ENCODE measurements around the gene HOXA7.

Gene HOXA7

DNA sequence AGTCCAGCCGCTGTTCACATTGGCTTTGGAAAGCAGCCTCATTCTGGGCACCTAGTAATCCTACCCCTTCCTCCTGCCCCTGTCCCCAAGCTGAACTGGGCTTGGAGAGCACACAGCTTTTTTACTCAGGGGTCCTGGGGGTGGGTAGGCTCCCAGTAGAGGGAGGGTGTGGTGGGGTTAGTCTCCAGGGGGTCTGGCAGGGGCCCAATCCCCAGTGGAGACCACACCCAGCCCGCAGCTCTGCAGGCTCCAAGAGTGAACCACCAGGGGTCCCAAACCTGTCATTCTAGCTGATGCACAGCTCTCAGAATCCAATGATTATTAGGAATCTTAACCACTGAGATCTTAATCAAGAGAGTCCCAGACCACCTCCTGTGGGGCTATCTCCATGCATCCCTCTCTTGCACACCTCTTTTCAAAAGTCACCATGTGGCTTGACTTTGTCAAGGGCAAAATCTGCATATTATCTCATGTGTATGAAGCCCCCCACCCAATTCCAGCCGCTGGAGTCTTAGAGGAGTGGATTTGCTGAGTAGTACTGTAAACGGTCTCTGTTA, 25.9 kb upstream of the HOXA7 start:
- DNase-seq (ENCODE audit: low read depth) = no peak

DNA sequence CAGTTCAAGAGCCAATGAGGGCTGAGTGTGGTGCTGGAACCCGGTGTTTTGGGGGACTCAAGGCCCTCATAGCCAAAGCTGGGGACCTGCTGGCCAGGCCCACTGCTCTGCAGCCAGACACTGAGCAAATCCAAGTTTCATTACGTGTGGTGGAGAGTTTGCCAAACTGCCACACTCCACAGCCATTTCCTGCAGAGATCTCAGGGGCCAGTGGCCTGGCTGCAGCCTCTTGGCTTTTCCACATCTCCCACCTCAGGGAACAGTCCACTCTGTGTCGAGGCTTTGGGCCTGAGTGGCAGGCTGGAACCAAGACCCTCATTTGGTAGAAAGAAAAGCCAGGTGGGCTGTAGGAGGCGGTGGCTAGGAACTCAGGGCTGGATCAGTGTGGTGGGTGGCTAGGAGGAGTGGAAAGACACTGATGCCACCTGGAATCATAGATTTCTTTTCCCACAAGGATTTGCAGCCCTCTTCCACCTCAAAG, 25.4 kb upstream of the HOXA7 start:
- DNase-seq (ENCODE audit: low read depth) = no peak

DNA sequence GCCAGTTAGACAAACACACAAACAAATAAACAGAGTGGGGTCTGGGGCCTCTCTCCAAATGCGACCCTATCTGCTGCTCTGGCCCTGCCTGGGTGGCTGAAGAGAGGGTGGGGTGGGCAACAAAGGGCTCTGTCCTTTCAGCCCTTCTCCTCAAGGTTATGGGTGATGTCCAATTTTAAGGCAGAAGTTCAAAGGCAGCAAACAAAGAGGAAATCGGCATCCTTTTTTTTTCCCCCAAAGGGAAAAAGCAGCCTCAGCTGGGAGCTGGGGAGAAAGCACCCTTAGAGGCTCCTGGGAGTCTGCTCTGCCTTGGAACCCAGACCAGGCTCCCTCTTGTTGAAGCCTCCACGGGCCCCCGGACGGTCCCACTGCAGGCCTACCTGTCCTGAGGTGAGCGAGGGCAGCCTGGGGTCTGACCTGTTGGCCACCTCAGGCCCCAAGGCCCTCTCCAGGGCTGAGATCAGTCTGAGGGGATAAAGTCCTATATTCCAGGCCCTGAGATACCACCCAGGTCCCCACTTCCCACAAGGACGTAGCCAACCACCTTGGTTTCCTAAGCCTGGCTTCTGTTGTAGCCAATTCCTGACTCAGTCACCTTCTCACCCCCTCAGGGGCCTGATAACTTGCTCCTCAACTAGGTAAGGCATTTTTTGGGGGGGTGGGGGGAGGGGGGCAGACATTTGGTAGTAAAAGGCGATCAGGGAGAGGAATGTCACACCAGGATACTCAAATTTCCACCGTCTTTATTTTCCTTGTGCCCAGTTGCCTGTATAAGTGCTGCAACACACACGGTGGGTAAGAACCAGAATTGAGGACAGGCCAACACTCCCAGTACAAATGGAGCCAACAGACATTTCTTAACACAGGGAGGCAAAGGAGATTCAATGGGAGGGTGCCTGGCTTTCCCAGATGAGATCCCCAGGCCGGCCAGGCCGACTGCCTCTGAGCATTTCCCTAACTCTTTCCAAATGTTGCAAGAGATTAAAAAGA, 24.3 kb upstream of the HOXA7 start:
- DNase-seq (ENCODE audit: low read depth) = no peak

DNA sequence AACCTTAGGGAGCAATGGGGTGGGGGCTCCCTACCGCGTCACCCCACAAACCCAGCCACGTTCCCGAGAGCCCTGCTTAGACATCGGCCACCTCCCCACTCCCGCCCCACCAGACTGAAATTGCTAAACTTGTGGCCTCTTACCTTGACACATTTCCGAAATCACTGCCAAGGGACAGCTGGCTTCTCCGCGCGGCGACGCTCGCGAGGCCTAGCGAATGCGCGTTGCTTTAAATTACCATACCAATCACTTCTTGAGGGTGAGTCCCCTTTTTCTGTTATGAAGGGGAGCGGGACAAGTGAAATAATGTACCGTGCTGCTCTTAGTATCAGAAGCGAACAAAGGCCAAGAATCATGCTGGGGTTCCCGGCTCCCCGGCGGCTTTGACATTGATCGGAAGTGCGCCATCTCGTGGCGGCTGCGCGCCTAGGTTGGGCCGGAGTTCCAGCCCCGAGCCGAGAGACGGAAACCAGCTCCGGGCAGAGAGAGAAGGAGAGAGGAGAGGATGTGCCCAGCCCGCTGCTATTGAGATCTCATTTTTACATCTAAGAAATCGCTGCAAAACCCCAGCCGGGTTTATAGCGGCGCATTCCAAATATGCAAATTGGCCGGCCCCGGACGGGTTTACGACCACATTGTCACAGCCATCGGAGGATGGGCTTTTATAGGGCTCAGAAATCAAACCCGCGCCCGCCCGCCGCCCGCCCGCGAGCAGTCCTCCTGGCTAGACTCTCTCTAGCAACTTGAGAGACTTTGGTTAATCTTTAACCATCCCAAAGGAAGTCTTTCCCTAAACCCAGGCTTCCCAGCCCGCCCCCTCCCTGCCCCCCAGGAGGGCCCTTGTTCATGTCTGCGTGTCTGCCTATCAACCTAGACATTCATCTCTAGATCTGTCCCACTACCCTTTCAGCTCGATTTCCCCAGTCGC, 23.3 kb upstream of the HOXA7 start:
- DNase-seq (ENCODE audit: low read depth) = no peak

DNA sequence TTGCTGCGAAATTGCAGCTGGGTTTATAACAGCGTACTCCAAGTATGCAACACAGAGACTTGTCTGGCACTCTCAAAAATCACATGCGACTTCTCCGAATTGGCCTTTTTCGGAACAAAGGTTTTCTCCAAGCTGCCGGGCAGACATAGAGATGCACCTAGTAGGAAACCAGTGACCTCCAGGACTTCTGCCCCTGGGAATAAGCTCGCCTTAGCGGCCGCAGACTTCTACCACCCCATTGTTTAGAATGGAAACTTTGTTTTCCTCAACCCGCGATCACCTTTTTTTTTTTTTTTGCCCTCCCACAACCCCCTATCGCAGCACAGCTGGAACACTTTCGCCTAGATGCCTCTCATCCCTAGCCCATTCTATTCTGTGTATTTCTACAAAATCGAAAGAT, 22.6 kb upstream of the HOXA7 start:
- no peak for DNase-seq (ENCODE audit: low read depth)

DNA sequence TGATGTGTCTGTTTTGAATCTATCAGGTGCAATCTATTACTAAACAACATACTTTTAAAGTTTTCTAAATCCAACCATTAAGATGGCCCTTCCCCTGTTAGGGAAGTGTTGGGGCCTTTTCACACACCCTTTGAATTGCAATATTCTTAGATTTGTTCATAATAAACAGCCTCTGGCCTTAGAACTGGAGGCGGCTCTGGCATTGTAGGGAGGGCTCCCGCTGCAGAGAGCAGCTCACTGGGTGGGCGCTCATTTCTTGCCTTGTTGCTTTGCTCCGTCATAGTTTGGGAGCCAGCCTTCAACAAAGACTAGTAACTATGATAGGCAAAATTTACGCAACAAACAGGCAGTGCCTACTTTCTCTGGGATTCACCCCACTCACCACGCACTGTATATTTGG, 21.9 kb upstream of the HOXA7 start:
- DNase-seq (ENCODE audit: low read depth) = no peak

DNA sequence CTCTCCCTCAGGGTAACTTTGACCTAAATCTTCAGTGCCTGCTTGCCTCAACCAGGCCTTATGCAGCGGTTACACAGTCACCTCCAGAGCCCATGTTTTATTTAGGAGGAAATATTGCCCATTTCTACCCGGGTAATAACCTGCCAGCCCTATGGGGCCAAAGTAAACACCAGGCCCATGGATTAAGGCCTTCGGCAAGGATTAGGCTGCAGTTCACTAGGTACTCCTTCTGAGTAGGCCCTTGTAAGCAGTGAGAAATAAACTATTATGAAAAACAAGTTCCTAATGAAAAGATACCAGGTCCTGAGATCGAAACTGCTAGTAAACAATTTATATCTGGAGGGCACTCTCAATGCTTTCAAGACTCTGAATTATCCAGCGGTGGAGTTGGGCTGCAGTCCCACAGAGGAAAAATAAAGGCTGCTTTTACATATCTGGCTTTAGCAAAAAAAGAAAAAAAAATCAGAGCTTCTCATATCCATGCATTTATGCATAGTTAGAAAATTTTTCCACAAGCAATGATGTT, 21.4 kb upstream of the HOXA7 start:
- no peak for DNase-seq (ENCODE audit: low read depth)

DNA sequence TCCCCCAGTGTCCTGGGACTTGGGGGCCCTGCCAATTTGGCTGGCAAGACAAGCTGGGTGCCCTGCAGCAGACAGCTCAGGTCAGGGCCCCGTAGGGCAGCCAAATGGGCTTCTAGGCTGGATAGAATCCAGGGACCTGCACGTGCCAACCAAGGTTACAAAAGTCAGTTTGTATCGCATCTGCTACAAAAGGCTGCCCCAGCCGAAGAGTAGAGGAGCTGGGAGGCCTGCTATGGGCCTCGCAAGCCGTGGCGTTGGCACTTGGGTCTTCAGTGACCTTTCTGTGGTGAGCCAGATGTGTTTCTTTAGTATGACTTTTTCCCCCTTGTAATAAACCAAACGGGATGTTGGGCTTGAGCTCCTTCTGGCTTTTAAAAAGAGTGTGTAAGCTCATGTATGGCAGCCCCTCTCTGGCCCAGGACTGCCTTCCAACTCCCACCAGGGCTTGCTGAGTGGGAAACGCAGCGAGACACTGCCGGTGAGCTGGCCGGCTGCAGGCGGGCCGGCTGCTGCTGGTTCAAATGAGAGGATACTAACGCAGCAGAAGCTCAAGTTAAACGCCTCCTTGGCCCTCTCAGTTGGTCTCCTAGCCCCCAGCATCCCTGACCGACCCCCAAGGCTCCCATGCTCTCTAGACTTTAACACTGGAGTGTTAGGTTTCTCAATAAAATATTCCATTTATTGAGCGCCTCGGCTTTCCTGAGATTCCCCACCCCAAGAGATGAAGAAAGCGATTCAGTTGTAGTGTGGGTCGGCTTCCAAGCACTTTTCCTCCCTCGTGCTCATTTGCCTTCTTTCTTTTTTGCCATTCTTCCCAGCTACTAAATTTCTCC, 20.7 kb upstream of the HOXA7 start:
- no peak for DNase-seq (ENCODE audit: low read depth)

DNA sequence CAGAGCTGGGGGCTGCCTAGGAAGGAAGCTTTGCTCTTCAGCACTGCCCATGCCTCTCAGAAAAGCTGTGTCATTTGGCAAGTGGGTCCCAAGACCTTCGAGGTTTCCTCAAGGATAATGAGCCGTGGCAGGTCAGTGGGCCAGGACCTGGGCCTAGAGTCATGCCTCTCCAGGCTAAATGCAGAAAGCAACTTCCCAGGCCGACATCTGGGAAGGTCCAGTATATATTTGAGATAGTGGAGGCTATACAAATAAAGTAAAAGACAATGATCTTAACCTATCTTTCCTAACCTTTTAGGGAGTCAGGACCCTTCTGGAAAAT, 20.0 kb upstream of the HOXA7 start:
- DNase-seq (ENCODE audit: low read depth) = no peak

DNA sequence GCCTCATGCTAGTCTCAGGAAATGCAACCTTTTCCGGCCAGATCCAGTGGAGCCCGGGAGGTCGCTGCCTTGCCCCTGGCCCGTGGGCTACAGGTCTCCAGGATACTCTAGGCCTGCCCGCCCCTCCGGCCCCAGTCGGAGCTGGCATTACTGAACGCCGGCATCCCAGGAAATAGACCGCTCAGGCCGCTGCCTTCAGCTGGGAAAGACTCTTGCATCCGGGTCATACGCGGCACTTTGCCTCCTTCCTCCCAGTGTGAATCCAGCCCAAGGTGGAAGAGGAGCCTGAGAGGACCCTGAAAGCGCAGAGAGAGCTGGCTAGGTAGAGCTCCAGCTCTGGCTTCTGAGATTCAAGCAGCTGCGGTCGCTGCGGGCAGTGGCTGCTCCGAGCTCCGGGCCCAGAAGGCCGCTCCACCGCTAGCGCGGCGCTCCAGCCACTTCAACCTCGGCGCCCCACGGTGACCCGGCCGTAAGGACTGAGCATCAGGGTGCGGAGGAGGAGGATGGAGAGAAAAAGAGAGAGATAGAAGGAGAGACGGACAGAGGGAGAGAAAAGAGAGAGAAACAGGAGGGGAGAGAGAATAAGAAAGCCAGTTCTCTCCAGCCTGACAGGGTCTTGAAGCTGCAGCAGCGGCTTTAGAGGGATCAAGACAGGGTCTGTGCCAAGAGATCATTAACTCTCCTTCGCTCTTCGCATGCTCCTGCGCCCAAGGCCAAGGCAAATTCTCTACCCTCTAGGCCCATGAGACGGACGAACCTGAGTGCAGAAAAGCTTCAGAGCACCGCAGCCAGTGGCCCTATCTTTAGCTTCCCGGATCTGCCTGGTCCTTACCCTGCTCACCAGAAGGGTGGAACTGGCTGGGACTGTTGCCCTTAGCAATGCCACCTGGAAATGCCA, 19.4 kb upstream of the HOXA7 start:
- DNase-seq (ENCODE audit: low read depth) = no peak

DNA sequence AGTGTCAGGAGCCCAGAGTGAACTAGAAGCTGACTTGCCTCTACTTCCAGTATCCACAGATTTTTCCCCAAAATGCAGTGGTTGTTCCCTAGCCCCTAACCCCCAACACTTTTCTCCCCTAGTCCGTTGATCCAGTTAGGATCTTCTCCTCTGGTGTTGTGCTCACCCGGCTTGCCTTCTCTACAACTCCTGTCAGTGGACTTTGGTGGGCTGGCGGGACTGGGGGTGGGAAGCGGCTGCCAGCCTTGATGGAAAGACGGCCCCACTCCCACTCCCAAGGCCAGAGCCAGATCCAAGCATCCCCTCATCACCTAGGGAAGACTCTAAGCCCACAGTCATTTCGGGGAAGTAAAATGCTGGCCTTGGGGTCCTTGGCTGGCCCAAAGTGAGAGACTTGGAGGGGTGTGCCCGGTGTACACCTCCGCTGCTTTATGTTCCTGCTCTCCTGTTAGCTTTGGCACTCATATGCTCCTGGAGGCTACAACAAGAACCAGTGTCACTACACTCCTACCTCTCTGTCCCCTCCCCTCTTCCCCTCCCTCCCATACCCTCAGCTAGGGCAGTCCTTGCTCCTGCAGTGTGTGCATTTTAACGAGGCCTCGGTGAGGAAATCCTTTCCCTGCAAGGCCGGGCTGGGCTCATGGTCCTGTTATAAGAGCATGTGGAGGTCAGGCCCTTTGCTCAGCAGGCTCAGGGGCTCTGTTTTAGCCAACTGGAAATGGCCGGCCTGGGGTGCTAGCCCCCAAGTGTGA, 18.6 kb upstream of the HOXA7 start:
- no peak for DNase-seq (ENCODE audit: low read depth)

DNA sequence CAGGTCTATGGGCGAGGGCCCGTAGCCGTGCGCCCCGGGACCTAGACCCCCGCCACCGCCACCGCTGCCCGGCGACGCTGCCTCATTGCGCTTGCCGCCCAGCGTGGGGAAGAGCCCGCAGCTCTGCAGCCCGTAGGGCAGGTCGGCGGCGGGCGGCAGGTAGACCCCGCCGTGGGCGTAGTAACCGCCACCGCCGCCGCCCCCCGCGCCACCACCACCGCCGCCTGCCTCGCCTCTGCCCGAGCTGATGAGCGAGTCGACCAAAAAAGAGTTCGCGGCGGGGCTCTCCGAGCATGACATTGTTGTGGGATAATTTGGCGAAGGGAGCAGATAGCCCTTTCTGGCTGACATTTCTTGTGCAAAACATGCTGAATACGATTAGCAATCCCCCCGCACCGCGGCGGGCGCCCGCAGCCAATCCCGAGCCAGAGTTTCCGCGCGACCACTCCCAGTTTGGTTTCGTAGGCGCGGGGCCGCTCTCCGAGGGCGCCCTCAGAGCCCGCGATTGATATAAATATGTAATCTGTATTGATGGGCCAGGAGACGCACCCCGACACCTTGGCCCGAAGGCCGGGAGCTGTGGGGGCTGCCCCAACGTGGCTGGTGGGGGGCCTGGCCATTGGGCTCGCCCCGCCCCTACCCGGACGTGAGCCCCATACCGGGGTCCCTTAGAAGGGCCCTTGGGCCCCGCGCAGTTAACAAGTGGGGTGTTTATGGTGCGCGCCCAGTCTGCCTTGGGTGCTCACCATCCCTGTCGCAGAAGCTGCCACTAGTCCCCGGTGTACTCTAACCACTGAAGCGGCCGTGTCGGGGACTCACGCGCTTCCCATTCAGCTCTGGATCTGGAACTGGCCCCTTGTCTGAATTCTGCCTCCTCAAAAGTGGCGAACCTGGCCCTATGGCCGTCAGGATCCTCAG, 17.7 kb upstream of the HOXA7 start, which contains the start of gene HOXA10:
Gene HOXA10 (minus strand): TSS at position 365 of the 918 bp plus-strand sequence. CDS start 14 bp downstream, at position 351.
- no peak for DNase-seq (ENCODE audit: low read depth)

DNA sequence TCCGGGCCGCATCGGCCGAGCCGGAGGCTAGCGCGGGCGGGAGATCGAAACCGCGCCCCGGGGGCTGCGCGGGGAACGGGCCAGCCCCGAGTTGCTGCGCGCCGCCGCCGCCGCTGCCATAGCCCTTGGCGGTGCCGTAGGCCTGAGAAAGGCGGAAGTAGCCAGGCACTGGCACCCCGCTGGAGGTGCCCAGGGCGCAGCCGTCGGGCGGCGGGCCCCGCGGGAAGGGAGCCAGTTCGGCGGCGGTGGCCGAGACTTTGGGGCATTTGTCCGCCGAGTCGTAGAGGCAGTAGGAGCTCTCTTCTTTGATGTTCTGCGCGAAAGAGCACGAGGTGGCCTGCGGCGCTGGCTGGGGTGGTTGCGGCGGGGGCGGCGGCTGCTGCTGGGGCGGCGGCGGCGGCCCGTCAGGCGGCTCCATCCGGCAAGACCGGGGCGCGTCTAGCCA, 17.1 kb upstream of the HOXA7 start:
- no peak for DNase-seq (ENCODE audit: low read depth)

DNA sequence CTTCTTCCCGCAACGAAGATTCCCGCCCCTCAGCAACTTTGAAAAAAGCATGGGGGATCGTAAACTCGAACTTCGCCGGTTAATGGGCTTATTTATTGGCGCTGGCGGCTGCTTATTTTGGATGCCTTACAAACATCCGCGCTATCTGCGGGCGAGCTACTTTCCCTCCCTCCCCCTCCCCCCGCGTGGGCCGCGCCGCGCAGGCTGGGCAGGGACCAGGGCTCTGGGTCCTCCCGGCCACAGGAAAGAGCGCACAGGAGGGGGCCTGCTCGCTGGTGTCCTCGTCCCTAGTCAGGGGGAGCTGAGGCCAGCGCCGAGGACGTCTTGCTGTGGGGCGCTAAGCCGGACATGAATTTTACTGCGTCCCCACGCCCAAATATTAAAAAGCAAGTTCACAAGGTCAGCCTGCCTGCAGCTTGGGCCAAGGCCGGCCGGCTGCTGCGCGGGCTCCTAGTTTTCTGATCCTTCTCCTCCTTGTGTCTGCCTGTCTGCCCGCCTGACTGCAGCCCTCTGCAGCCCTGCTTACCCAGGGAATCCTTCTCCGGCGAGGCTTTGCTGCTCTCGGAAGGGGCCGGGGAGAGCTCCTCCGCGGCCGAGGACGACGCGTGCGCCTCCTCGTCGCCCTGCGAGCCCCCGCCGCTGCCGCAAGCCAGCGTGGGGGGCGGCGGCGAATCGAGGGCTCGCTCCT, 16.5 kb upstream of the HOXA7 start:
- DNase-seq (ENCODE audit: low read depth) = no peak

DNA sequence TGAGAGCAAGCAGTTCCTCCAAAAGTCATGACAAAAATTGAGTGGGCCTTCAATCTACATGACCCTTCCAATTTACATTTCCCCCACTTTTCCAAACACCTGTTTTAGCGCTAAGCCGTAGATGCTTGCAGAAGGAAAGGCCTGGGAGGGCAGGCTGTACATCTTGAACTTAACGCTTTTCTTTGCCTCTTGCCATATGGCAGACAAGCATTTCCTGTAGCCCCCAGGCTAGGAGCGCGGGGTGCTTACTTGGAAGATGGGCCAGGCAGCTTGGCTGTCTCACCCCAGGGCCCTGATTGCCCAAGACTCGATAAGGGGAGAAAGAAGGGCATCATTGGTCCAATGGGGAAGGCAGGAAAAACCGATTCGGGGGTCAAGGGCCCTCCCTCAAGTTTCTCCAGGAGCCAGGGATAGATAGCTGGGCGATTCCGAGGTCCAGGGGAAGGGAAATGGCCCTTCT, 15.9 kb upstream of the HOXA7 start:
- no peak for DNase-seq (ENCODE audit: low read depth)

DNA sequence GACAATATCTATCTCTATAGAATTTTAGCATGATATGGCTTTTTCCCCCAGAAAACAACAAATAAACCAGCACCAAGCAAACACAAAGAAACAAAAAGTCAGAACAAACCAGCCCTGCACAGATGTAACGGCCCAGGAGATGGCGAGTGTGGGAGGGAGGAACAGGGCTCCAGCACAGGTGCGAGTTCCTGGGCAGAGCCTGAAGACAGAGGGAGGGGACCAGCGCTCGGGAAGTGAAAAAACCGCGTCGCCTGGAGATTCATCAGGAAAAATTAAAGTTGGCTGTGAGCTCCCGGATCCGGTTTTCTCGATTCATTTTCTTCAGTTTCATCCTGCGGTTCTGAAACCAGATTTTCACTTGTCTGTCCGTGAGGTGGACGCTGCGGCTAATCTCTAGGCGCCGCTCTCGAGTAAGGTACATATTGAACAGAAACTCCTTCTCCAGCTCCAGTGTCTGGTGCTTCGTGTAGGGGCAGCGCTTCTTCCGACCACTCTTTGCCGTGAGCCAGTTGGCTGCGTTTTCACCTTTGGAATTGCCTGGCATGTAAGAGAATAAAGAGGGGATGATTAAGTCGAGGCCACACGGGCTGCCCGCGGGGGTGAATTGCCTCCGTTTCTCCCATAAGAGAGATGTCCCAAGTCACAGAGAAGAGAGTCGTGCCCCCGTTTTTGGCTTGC, 15.3 kb upstream of the HOXA7 start:
- no peak for DNase-seq (ENCODE audit: low read depth)

DNA sequence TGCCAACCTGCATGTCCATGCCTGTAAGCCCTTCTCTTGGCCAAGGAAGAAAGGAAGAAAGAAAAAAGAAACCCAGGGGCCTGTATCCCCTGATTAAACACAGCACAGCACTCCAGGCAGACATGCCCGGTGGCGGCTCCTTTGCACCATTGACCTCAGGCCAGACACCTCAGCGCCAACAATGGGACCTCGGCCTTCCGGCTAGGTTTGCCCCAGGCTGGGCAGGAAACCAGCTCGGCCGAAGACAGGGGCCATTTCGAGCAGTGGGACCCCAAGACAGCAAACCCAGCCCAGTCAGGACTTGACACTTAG, 14.8 kb upstream of the HOXA7 start:
- no peak for DNase-seq (ENCODE audit: low read depth)

Data from T-helper 22 cell (primary cell).